Measurements from ENCODE around the gene SECISBP2L. TPM values are rescaled to one million over a fixed set of nuclear protein-coding genes. Genes with fewer than 3 reads are reported as not detected.

SECISBP2L gene
- total and polyA plus RNA-seq, 10 of the 15 experiments (the other 5 are each of a cell fraction or from before 2014, with no cell fraction given) = 1.4 to 24.2 (median 10.4) TPM

DNA sequence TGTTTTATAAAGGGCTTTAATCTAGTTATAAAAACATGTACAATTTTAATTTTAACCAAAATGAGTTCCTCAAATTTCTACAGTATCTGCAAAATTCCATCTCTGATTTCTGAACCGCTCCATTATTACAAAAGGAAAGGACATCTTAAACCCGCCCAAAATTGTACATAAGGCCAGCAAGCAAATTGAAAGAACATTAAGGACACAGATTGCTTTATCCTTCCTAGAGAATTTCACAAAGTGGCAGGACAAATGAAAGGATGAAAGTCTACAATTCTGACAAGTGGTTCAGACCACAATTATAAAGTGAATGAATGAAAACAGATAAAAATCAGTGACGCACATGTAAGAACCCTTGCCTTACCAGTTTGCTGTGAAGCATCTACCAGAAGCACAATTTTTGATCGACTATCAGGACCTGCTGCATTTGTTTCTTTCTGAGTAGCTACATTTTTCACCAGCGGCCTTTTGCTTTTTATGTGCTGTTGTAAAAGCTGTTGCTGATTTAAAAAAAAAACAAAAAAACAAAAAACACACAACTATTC, 13.6 kb downstream of the SECISBP2L start (continued):
- no peak for TF ChIP-seq SMAD5 (IDR thresholded peaks at IDR 0.05; ENCODE audit: low read depth)

DNA sequence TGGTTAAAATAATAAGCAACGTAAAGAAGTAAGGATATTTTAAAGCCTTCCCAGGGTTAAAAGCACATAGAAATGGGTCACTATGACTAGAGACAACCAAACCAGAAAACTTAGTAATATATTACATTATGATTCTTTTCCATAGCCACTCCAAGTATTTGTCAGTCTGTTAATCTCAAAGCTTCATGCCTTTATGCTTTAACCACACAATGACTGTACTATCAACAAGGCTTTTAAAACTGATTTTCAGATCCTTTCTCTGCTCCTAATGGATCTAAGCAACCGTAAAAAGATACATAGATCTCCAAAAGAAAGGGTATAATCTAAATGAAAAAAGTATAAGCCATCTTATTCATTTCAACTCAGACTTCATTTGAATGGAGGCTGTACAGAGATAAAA, 14.4 kb downstream of the SECISBP2L start:
- ATAC-seq (no peak), DNase-seq (ENCODE audit: low read depth, low spot score) (no peak), FAIRE-seq (peak; percentile 73)
- no peak overlapping the region for H3K4me3 ChIP-seq
- H3K4me1 ChIP-seq (ENCODE audit: control insufficient read depth, insufficient read depth, low read length) = no peaks in the 10 kb centered on the region
- RAD21 ChIA-PET (ENCODE audit: unreplicated experiment) = no interaction called here
- POLR2A ChIA-PET = no interaction called here
- no peaks in the 10 kb centered on the region for H3K27me3 ChIP-seq (replicated peaks in 1 of 2; ENCODE audit: control insufficient read depth in 2 of 2, insufficient read depth in 2 of 2, low read length in 1 of 2)
- no peaks in the 10 kb centered on the region for H3K9me3 ChIP-seq (replicated peaks; ENCODE audit: control insufficient read depth, insufficient read depth, low read length)
- TF ChIP-seq TAF1 (IDR thresholded peaks at IDR 0.05; ENCODE audit: borderline replicate concordance, low read depth, low read length) = no peak
- TF ChIP-seq WRNIP1 (IDR thresholded peaks at IDR 0.05; ENCODE audit: borderline replicate concordance, low read depth, low read length) = no peak
- TF ChIP-seq YBX1 (IDR thresholded peaks at IDR 0.05) = no peak
- TF ChIP-seq MYC (IDR thresholded peaks at IDR 0.05; ENCODE audit: insufficient read depth, insufficient read length, insufficient replicate concordance, low read length, severe bottlenecking) = no peak
- TF ChIP-seq SMAD5 (IDR thresholded peaks at IDR 0.05; ENCODE audit: low read depth) = no peak
- TF ChIP-seq POLR2AphosphoS2 (IDR thresholded peaks at IDR 0.05; ENCODE audit: low read depth, low read length) = no peak
- no peak for TF ChIP-seq CHD2 (IDR thresholded peaks at IDR 0.05; ENCODE audit: borderline replicate concordance, low read depth, low read length)
- no peak for TF ChIP-seq SREBF2 (IDR thresholded peaks at IDR 0.05; ENCODE audit: low read length)
- no peak for TF ChIP-seq ESRRA (IDR thresholded peaks at IDR 0.05; ENCODE audit: low read length)
- no peak for TF ChIP-seq ZNF622 (IDR thresholded peaks at IDR 0.05)
- BruUV-seq (replicated peaks) = no TSS peak
- SMC1A ChIA-PET (ENCODE audit: uncharacterized antibody, unreplicated experiment) = no interaction called here
- in situ Hi-C loops (cut with MboI) (no loop called here), intact Hi-C loops (cut with micrococcal nuclease; ENCODE audit: unreplicated experiment) (no loop called here)
- no peaks in the 10 kb centered on the region for H3K79me2 ChIP-seq (ENCODE audit: control insufficient read depth, insufficient read depth, low read length)
- no peak overlapping the region for H3K27ac ChIP-seq (ENCODE audit: control insufficient read depth, insufficient read depth)
- H2AFZ ChIP-seq (ENCODE audit: control insufficient read depth, low read depth, low read length) = no peak overlapping the region
- H3K36me3 ChIP-seq (ENCODE audit: control insufficient read depth in 2 of 2, insufficient read depth in 2 of 2, low read length in 1 of 2) = peaks cover 3 to 11% of the 10 kb centered on the region in 2 experiments; a peak in 2 of 4 replicates
- CTCF ChIA-PET = interaction anchor here (0.6 to 1.5 kb wide), 5 partner anchors 11 to 674 kb away, joined by 3 to 5 read pairs (median 3); no protein-coding TSS in a partner anchor
- no peak overlapping the region for H3K9ac ChIP-seq (ENCODE audit: control insufficient read depth, insufficient read depth, low read length)
- WGBS (ENCODE audit: insufficient coverage, insufficient replicate concordance, low lambda C conversion rate, missing lambda C conversion rate) = 93% methylated on average over 2 of the region's 2 CpGs
- H4K20me1 ChIP-seq (ENCODE audit: control insufficient read depth, insufficient read depth) = no peaks in the 10 kb centered on the region
- H3K4me2 ChIP-seq (ENCODE audit: control insufficient read depth, insufficient read depth) = no peak overlapping the region

Measured in GM12878 (cell line).